CD14-positive monocyte (primary cell): ENCODE data around the gene KCNB1. TPM values are rescaled to one million over a fixed set of nuclear protein-coding genes. Genes with fewer than 3 reads are reported as not detected.

Experiments used
- DNase-seq, 3 donors: peaks; one replicate each; pipeline ENCODE4 v3.0.0-alpha.2; 2011 to 2022
- H2AFZ ChIP-seq: 2 replicates; pipeline ENCODE4 v1.6.0; 2012; ENCODE audit warnings: mild to moderate bottlenecking, low read depth, low read length, inconsistent platforms; ENCODE audit not compliant: insufficient read depth, poor library complexity, severe bottlenecking
- H3K27ac ChIP-seq, 2 donors: 1 replicate in 1 of 2; 2 replicates in 1 of 2; pipeline ENCODE4 v1.5.1; 2012 to 2013; ENCODE audit warnings: low read length in 2 of 2, control low read depth in 1 of 2, inconsistent platforms in 1 of 2, low read depth in 1 of 2, mild to moderate bottlenecking in 1 of 2
- H3K27me3 ChIP-seq, 2 donors: one replicate each; pipeline versions ENCODE4 v1.6.0 to v1.6.1; 2011 to 2013; ENCODE audit warnings: low read length in 2 of 2; ENCODE audit not compliant: control insufficient read depth in 2 of 2, insufficient read depth in 2 of 2
- H3K36me3 ChIP-seq, 2 donors: replicated peaks in 1 of 2; 1 replicate in 1 of 2; 2 replicates in 1 of 2; pipeline versions ENCODE4 v1.5.1 to v1.6.1; 2012 to 2013; ENCODE audit warnings: low read length in 2 of 2, control low read depth in 1 of 2, inconsistent platforms in 1 of 2, mild to moderate bottlenecking in 1 of 2; ENCODE audit not compliant: insufficient read depth in 2 of 2, control insufficient read depth in 1 of 2
- H3K4me1 ChIP-seq, 2 donors: 1 replicate in 1 of 2; 2 replicates in 1 of 2; pipeline versions ENCODE4 v1.5.1 to v1.6.1; 2012 to 2013; ENCODE audit warnings: low read length in 2 of 2, control low read depth in 1 of 2, inconsistent platforms in 1 of 2, mild to moderate bottlenecking in 1 of 2, moderate library complexity in 1 of 2; ENCODE audit not compliant: insufficient read depth in 2 of 2, control insufficient read depth in 1 of 2
- H3K4me2 ChIP-seq: replicated peaks from 2 replicates; pipeline ENCODE3; 2012; ENCODE audit warnings: low read length, moderate library complexity, mild to moderate bottlenecking; ENCODE audit not compliant: poor library complexity, severe bottlenecking; ENCODE audit errors: extremely low read depth
- H3K4me3 ChIP-seq, 3 experiments: fragments of 200-600 bp in 1 of 3; sonication (generic) in 1 of 3; replicated peaks in 1 of 3; 1 replicate in 2 of 3; 2 replicates in 1 of 3; pipeline ENCODE4 v1.5.1; 2011 to 2013; ENCODE audit warnings: low read length in 3 of 3, mild to moderate bottlenecking in 3 of 3, control low read depth in 2 of 3, low read depth in 2 of 3, inconsistent platforms in 1 of 3, moderate library complexity in 1 of 3
- H3K79me2 ChIP-seq: 2 replicates; pipeline ENCODE4 v1.6.0; 2012; ENCODE audit warnings: mild to moderate bottlenecking, control low read depth, inconsistent platforms, low read length, moderate library complexity; ENCODE audit not compliant: insufficient read depth
- H3K9ac ChIP-seq: 2 replicates; pipeline ENCODE4 v1.6.0; 2017; ENCODE audit warnings: low read length, mild to moderate bottlenecking; ENCODE audit not compliant: insufficient read depth, poor library complexity, severe bottlenecking
- H3K9me3 ChIP-seq, 2 donors: replicated peaks in 1 of 2; 1 replicate in 1 of 2; 2 replicates in 1 of 2; pipeline versions ENCODE4 v1.5.1 to v1.6.1; 2012 to 2013; ENCODE audit warnings: low read length in 2 of 2, control low read depth in 1 of 2; ENCODE audit not compliant: control insufficient read depth in 1 of 2, insufficient read depth in 1 of 2
- H4K20me1 ChIP-seq: 2 replicates; pipeline ENCODE4 v1.6.0; 2012; ENCODE audit warnings: mild to moderate bottlenecking, low read length, control low read depth, moderate library complexity; ENCODE audit not compliant: insufficient read depth
- H3K27ac Mint-ChIP-seq, 7 donors: one replicate each; pipeline ENCODE4 v1.8.0; 2020; ENCODE audit warnings: mild to moderate bottlenecking in 7 of 7, mixed read lengths in 7 of 7, moderate library complexity in 6 of 7, inconsistent platforms in 2 of 7
- H3K27me3 Mint-ChIP-seq, 3 donors: one replicate each; pipeline ENCODE4 v1.8.0; 2021 to 2022; ENCODE audit warnings: low read depth in 3 of 3, mild to moderate bottlenecking in 3 of 3, mixed read lengths in 3 of 3, moderate library complexity in 3 of 3, inconsistent platforms in 1 of 3
- H3K36me3 Mint-ChIP-seq, 2 donors: one replicate each; pipeline ENCODE4 v1.8.0; 2020; ENCODE audit warnings: mixed read lengths in 2 of 2, inconsistent platforms in 1 of 2, mild to moderate bottlenecking in 1 of 2
- H3K4me1 Mint-ChIP-seq: one replicate; pipeline ENCODE4 v1.8.0; 2020; ENCODE audit warnings: mild to moderate bottlenecking, mixed read lengths
- H3K4me3 Mint-ChIP-seq, 2 donors: one replicate each; pipeline ENCODE4 v1.8.0; 2020; ENCODE audit warnings: mild to moderate bottlenecking in 2 of 2, mixed read lengths in 2 of 2, moderate library complexity in 1 of 2
- H3K9me3 Mint-ChIP-seq, 7 donors: one replicate each; pipeline ENCODE4 v1.8.0; 2020 to 2022; ENCODE audit warnings: mixed read lengths in 7 of 7, mild to moderate bottlenecking in 6 of 7, moderate library complexity in 6 of 7, inconsistent platforms in 2 of 7
- CTCF ChIP-seq: fragments of 200-600 bp; IDR thresholded peaks from one replicate; pipeline ENCODE4 v1.8.0; 2022; ENCODE audit warnings: antibody characterized with exemption, mild to moderate bottlenecking
- whole genome bisulfite sequencing: methylation state at CpG from one replicate; pipeline ENCODE4 v1.1.5; 2013; ENCODE audit warnings: missing lambda C conversion rate; ENCODE audit not compliant: insufficient coverage; 5-methylcytosine and 5-hydroxymethylcytosine counted together
- intact Hi-C, 2 donors: fragments of 100-400 bp; cut with micrococcal nuclease; formaldehyde crosslinking; loops; one replicate each; pipeline versions ENCODE4 v1.15.0 to v1.15.1; 2023
- polyA plus RNA-seq, 3 donors: library from polyadenylated mRNA; depleted of rRNA in 1 of 3; unstranded in 2 of 3; stranded (reverse) in 1 of 3; fragments of 300-500 nt in 2 of 3; fragments of >200 nt in 1 of 3; fragmentation: Illumina TruSeq in 2 of 3; gene quantifications; 1 replicate in 2 of 3; 2 replicates in 1 of 3; pipeline ENCODE4 v1.2.3, GENCODE V29; 2012 to 2021

The KCNB1 gene
- polyA plus RNA-seq, 3 donors = not detected

GRCh38 chr20:49484180-49485140, 2.0 kb upstream of the KCNB1 start:
- Histone ChIP-seq H3K4me3 (no peak overlapping the region), H3K9me3 (no peaks in the 10 kb centered on the region), H3K79me2 (no peaks in the 10 kb centered on the region), H3K9ac (no peak overlapping the region), H3K4me2 (peak overlapping the region; percentile 22), H2AFZ (no peak overlapping the region), H4K20me1 (no peaks in the 10 kb centered on the region), H3K36me3 (no peaks in the 10 kb centered on the region), H3K27me3 (peaks cover 59 to 65% of the 10 kb centered on the region in 2 donors), H3K4me1 (no peaks in the 10 kb centered on the region), H3K27ac (no peak overlapping the region)
- Mint-ChIP-seq H3K36me3 (peaks cover 2 to 3% of the 10 kb centered on the region in 2 donors), H3K4me1 (peaks cover 4% of the 10 kb centered on the region), H3K27me3 (peaks cover 53 to 70% (median 66%) of the 10 kb centered on the region in 3 donors), H3K27ac (no peak overlapping the region), H3K9me3 (peaks cover 0 to 18% (median 4%) of the 10 kb centered on the region in 7 donors), H3K4me3 (peak overlapping the region in 1 of 2 donors; percentile 88)
- peak; percentile 31 for TF ChIP-seq CTCF
- DNase-seq = peak in 1 of 3 donors; percentile 14
- under 1% methylated on average over 51 of the region's 61 CpGs for WGBS
- intact Hi-C loops = no loop called here

- Mint-ChIP-seq H3K27me3 (peaks cover 50 to 70% (median 66%) of the 10 kb centered on the region in 3 donors), H3K4me3 (peak overlapping the region in 1 of 2 donors; percentile 46), H3K9me3 (peaks cover 0 to 18% (median 4%) of the 10 kb centered on the region in 7 donors), H3K36me3 (peaks cover 2 to 3% of the 10 kb centered on the region in 2 donors), H3K4me1 (peaks cover 4% of the 10 kb centered on the region), H3K27ac (no peak overlapping the region)
- no peak for DNase-seq
- no peak overlapping the region for H3K4me2 ChIP-seq
- H2AFZ ChIP-seq = no peak overlapping the region
- no peaks in the 10 kb centered on the region for H3K79me2 ChIP-seq
- peaks cover 54 to 69% of the 10 kb centered on the region in 2 donors for H3K27me3 ChIP-seq
- no peaks in the 10 kb centered on the region for H4K20me1 ChIP-seq
- intact Hi-C loops = no loop called here
- H3K9me3 ChIP-seq = no peaks in the 10 kb centered on the region
- H3K4me1 ChIP-seq = no peaks in the 10 kb centered on the region
- H3K9ac ChIP-seq = no peak overlapping the region
- TF ChIP-seq CTCF = no peak
- H3K4me3 ChIP-seq = no peak overlapping the region
- no peaks in the 10 kb centered on the region for H3K36me3 ChIP-seq
- WGBS = 1% methylated on average over 38 of the region's 44 CpGs
- no peak overlapping the region for H3K27ac ChIP-seq
Observed at GRCh38 chr20:49483696-49484123, 1.2 kb upstream of the KCNB1 start.
